HCT116 (cell line): ENCODE results near the gene KDM2B. TPM values are rescaled to one million over a fixed set of nuclear protein-coding genes. Genes with fewer than 3 reads are reported as not detected.

Experiments used
- ATAC-seq: fragments of 200-7000 bp; cut with Tn5 transposase; 2 replicates; pipeline ENCODE4 v1.9.1; 2020; ENCODE audit warnings: mild to moderate bottlenecking, moderate library complexity
- BruUV-seq: library from RNA; stranded (reverse); fragments of 400-500 nt; replicated peaks from 2 replicates; lab custom pipeline; 2021; lab: Mats Ljungman, UMichigan
- CTCF ChIA-PET: fragments of 300-600 bp; sonication (Branson Sonifier 250); formaldehyde crosslinking; loops from one replicate; lab custom pipeline; 2021; ENCODE audit warnings: antibody characterized with exemption; lab: Charles Lee
- POLR2A ChIA-PET: fragments of 300-600, 350-600 bp; sonication (Branson Sonifier 250); formaldehyde crosslinking; loops from one replicate; lab custom pipeline; 2021; ENCODE audit warnings: antibody characterized with exemption; lab: Charles Lee
- RAD21 ChIA-PET, 2 experiments: fragments of 300-600 bp; sonication (Branson Sonifier 250); formaldehyde crosslinking; loops; one replicate each; lab custom pipeline; 2023; ENCODE audit warnings: low total read pairs in 2 of 2; ENCODE audit not compliant: uncharacterized antibody in 2 of 2, unreplicated experiment in 2 of 2, low non-redundant PET in 1 of 2; lab: Charles Lee
- DNase-seq: peaks from one replicate; pipeline ENCODE4 v3.0.0-alpha.2; 2010; ENCODE audit warnings: low read depth, low spot score
- H2AFZ ChIP-seq: fragments of 200-600 bp; shearing (Covaris generic), sonication (generic); 2 replicates; pipeline ENCODE4 v1.6.1; 2017; ENCODE audit warnings: low read depth, mixed run types, mixed read lengths, antibody characterized with exemption, low read length; ENCODE audit not compliant: poor library complexity, severe bottlenecking
- H3K27ac ChIP-seq: 2 replicates; pipeline ENCODE4 v1.5.1; 2012; ENCODE audit warnings: low read depth, low read length
- H3K27me3 ChIP-seq: fragments of 200-600 bp; sonication (generic); 2 replicates; pipeline ENCODE4 v1.6.1; 2016; ENCODE audit warnings: mixed run types, low read length, mixed read lengths; ENCODE audit not compliant: insufficient read depth
- H3K36me3 ChIP-seq, 2 experiments: fragments of 200-500 bp in 1 of 2; fragments of 200-600 bp in 1 of 2; sonication (Bioruptor generic) in 1 of 2; sonication (generic) in 1 of 2; 2 replicates each; pipeline versions ENCODE4 v1.5.1 to v1.6.1; 2014 to 2016; ENCODE audit warnings: low read length in 2 of 2, inconsistent platforms in 1 of 2, mixed read lengths in 1 of 2, mixed run types in 1 of 2; ENCODE audit not compliant: insufficient read depth in 2 of 2, control insufficient read depth in 1 of 2
- H3K4me1 ChIP-seq, 2 experiments: fragments of 200-600 bp in 1 of 2; sonication (generic) in 1 of 2; 2 replicates each; pipeline versions ENCODE4 v1.5.1 to v1.6.1; 2012 to 2017; ENCODE audit warnings: low read length in 2 of 2, inconsistent platforms in 1 of 2, mild to moderate bottlenecking in 1 of 2, mixed read lengths in 1 of 2, mixed run types in 1 of 2, moderate library complexity in 1 of 2; ENCODE audit not compliant: insufficient read depth in 2 of 2, control insufficient read depth in 1 of 2
- H3K4me2 ChIP-seq: fragments of 200-600 bp; sonication (generic); 2 replicates; pipeline ENCODE4 v1.6.1; 2017; ENCODE audit warnings: mixed run types, low read length, mixed read lengths
- H3K4me3 ChIP-seq, 2 experiments: fragments of 200-600 bp in 1 of 2; sonication (generic) in 1 of 2; replicated peaks in 1 of 2; 2 replicates each; pipeline ENCODE4 v1.5.1; 2011 to 2016; ENCODE audit warnings: low read length in 2 of 2, control low read depth in 1 of 2, low read depth in 1 of 2, mild to moderate bottlenecking in 1 of 2, mixed read lengths in 1 of 2, mixed run types in 1 of 2
- H3K79me2 ChIP-seq: fragments of 200-600 bp; sonication (generic); 2 replicates; pipeline ENCODE4 v1.6.1; 2017; ENCODE audit warnings: mild to moderate bottlenecking, mixed run types, low read length, moderate library complexity, mixed read lengths; ENCODE audit not compliant: insufficient read depth
- H3K9ac ChIP-seq: fragments of 200-600 bp; sonication (generic); 2 replicates; pipeline ENCODE4 v1.6.1; 2016; ENCODE audit warnings: low read length, mixed read lengths
- H3K9me2 ChIP-seq: fragments of 200-600 bp; sonication (generic), shearing (Covaris generic); 2 replicates; pipeline ENCODE4 v1.6.1; 2017; ENCODE audit warnings: mixed run types, mild to moderate bottlenecking, moderate library complexity; ENCODE audit not compliant: insufficient read depth
- H3K9me3 ChIP-seq, 2 experiments: fragments of 200-500 bp in 1 of 2; fragments of 200-600 bp in 1 of 2; sonication (Bioruptor generic) in 1 of 2; sonication (generic) in 1 of 2; 2 replicates each; pipeline ENCODE4 v1.6.1; 2014 to 2017; ENCODE audit warnings: low read length in 2 of 2, mixed read lengths in 2 of 2, inconsistent platforms in 1 of 2, low read depth in 1 of 2, mild to moderate bottlenecking in 1 of 2, mixed run types in 1 of 2, moderate library complexity in 1 of 2; ENCODE audit not compliant: control insufficient read depth in 1 of 2, insufficient read depth in 1 of 2
- H4K20me1 ChIP-seq: fragments of 200-600 bp; sonication (generic), shearing (Covaris generic); 2 replicates; pipeline ENCODE4 v1.6.1; 2017; ENCODE audit warnings: mixed run types, mild to moderate bottlenecking, moderate library complexity; ENCODE audit not compliant: insufficient read depth
- CTCF ChIP-seq, 3 experiments: fragments of 200-600 bp in 1 of 3; sonication (generic) in 1 of 3; IDR thresholded peaks in 2 of 3; conservative IDR thresholded peaks in 1 of 3; 2 replicates each; pipeline ENCODE4 v1.5.1; 2012 to 2017; ENCODE audit warnings: low read depth in 2 of 3, low read length in 2 of 3, antibody characterized with exemption in 1 of 3, borderline replicate concordance in 1 of 3, control low read depth in 1 of 3, mild to moderate bottlenecking in 1 of 3, mixed read lengths in 1 of 3, mixed run types in 1 of 3, moderate library complexity in 1 of 3; ENCODE audit not compliant: insufficient read depth in 1 of 3
- SIN3A ChIP-seq: IDR thresholded peaks from 2 replicates; pipeline ENCODE4 v1.6.1; 2012; ENCODE audit warnings: low read depth
- SRF ChIP-seq: IDR thresholded peaks from 2 replicates; pipeline ENCODE4 v1.6.1; 2012; ENCODE audit warnings: low read depth
- YY1 ChIP-seq: IDR thresholded peaks from 2 replicates; pipeline ENCODE4 v1.6.1; 2011; ENCODE audit warnings: low read length, low read depth, moderate library complexity, mild to moderate bottlenecking; ENCODE audit not compliant: insufficient replicate concordance; ENCODE audit errors: extremely low read depth
- intact Hi-C: fragments of 100-400 bp; cut with micrococcal nuclease; formaldehyde crosslinking; loops from 2 replicates; pipeline ENCODE4 v1.10.0; 2022
- total RNA-seq: library from RNA; stranded (reverse); gene quantifications from one replicate; pipeline ENCODE4 v1.2.1, GENCODE V29; 2021; ENCODE audit not compliant: unreplicated experiment

KDM2B gene
- total RNA-seq, 1 experiment from 2014 or later = 36.7 TPM

GRCh38 chr12:121533394-121534090 is 47.3 kb downstream of the KDM2B start:
- Histone ChIP-seq H3K4me2 (no peak overlapping the region), H3K9me3 (no peaks in the 10 kb centered on the region), H3K9me2 (no peaks in the 10 kb centered on the region), H3K27ac (no peak overlapping the region), H3K36me3 (no peaks in the 10 kb centered on the region), H3K27me3 (no peaks in the 10 kb centered on the region), H3K4me3 (no peak overlapping the region), H4K20me1 (no peaks in the 10 kb centered on the region), H2AFZ (no peak overlapping the region), H3K79me2 (no peaks in the 10 kb centered on the region), H3K4me1 (peaks cover 11 to 37% of the 10 kb centered on the region in 2 experiments; a peak in 3 of 4 replicates), H3K9ac (no peak overlapping the region)
- no peak for ATAC-seq
- intact Hi-C loops = no loop called here
- no TSS peak for BruUV-seq
- POLR2A ChIA-PET = no interaction called here
- RAD21 ChIA-PET = no interaction called here
- no peak for DNase-seq
- CTCF ChIA-PET = no interaction called here
- TF ChIP-seq CTCF (IDR thresholded peaks at IDR 0.05 in 2 of 3, conservative IDR thresholded peaks at IDR 0.05 in 1 of 3; ENCODE audit: borderline replicate concordance in 1 of 3, insufficient read depth in 1 of 3, low read depth in 2 of 3, low read length in 2 of 3) (no peak), SRF (no peak), SIN3A (no peak), YY1 (no peak)
